Measurements from ENCODE around the gene GBP3. TPM values are rescaled to one million over a fixed set of nuclear protein-coding genes. Genes with fewer than 3 reads are reported as not detected.
"Not testable (repeated sequence)": the region's sequence is repeated elsewhere in the genome, so short reads cannot be mapped to it uniquely, and the experiment has no call there.

Gene GBP3
- total RNA-seq, 1 experiment from 2014 or later: 0.48 TPM

GRCh38 chr1:89005286-89006151 lies 17.1 kb downstream of the GBP3 start:
- Mint-ChIP-seq H3K4me3 (ENCODE audit: unreplicated experiment) (no peak overlapping the region), H3K9me3 (ENCODE audit: unreplicated experiment) (no peaks in the 10 kb centered on the region), H3K4me1 (ENCODE audit: low read depth, unreplicated experiment) (no peaks in the 10 kb centered on the region), H3K36me3 (ENCODE audit: insufficient read depth, unreplicated experiment) (no peaks in the 10 kb centered on the region), H3K27me3 (ENCODE audit: insufficient read depth, unreplicated experiment) (no peaks in the 10 kb centered on the region), H3K27ac (ENCODE audit: unreplicated experiment) (no peak overlapping the region)
- Histone ChIP-seq H3K4me1 (no peaks in the 10 kb centered on the region), H3K4me3 (ENCODE audit: low read depth, low read length) (no peak overlapping the region), H3K9me3 (no peaks in the 10 kb centered on the region), H3K36me3 (ENCODE audit: control insufficient read depth, insufficient read depth, low read length) (no peaks in the 10 kb centered on the region), H3K27me3 (replicated peaks; ENCODE audit: control insufficient read depth, insufficient read depth, low read length) (no peaks in the 10 kb centered on the region)
- intact Hi-C loops (cut with micrococcal nuclease; ENCODE audit: unreplicated experiment): no loop called here
- no TSS peak for BruUV-seq (replicated peaks)
- ChIA-PET POLR2A (no interaction called here), CTCF (no interaction called here)
- no peak for DNase-seq
- TF ChIP-seq CTCF (IDR thresholded peaks at IDR 0.05; ENCODE audit: insufficient read depth in 1 of 2, low read depth in 1 of 2, low read length in 1 of 2, severe bottlenecking in 1 of 2, unreplicated experiment in 1 of 2): no peak

DNA sequence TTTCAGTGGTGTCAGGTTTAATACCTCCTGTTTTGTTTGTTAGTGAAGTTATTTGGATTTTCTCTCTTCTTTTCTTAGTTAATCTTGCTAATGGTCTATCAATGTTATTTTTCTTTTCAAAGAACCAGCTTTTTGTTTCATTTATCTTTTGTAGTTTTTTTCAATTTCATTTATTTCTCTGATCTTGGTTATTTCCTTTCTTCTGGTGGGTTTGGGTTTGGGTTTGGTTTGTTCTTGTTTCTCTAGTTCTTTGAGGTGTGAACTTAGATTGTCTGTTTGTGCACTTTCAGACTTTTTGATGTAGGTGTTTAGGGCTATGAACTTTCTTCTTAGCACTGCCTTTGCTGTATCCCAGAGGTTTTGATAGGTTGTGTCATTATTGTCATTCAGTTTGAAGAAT lies 20.5 kb downstream of the GBP3 start:
- H3K4me3 ChIP-seq (ENCODE audit: low read depth, low read length); H3K36me3 ChIP-seq (ENCODE audit: control insufficient read depth, insufficient read depth, low read length); H3K4me3 Mint-ChIP-seq (ENCODE audit: unreplicated experiment); intact Hi-C loops (cut with micrococcal nuclease; ENCODE audit: unreplicated experiment); BruUV-seq (replicated peaks); H3K9me3 ChIP-seq; DNase-seq; POLR2A ChIA-PET; H3K27me3 ChIP-seq (replicated peaks; ENCODE audit: control insufficient read depth, insufficient read depth, low read length); H3K27me3 Mint-ChIP-seq (ENCODE audit: insufficient read depth, unreplicated experiment); CTCF ChIA-PET; H3K9me3 Mint-ChIP-seq (ENCODE audit: unreplicated experiment); H3K36me3 Mint-ChIP-seq (ENCODE audit: insufficient read depth, unreplicated experiment); H3K4me1 Mint-ChIP-seq (ENCODE audit: low read depth, unreplicated experiment); H3K27ac Mint-ChIP-seq (ENCODE audit: unreplicated experiment); H3K4me1 ChIP-seq: not testable (repeated sequence)

- intact Hi-C loops (cut with micrococcal nuclease; ENCODE audit: unreplicated experiment): no loop called here
- Histone ChIP-seq H3K27me3 (replicated peaks; ENCODE audit: control insufficient read depth, insufficient read depth, low read length) (no peaks in the 10 kb centered on the region), H3K36me3 (ENCODE audit: control insufficient read depth, insufficient read depth, low read length) (no peaks in the 10 kb centered on the region), H3K4me1 (no peaks in the 10 kb centered on the region), H3K4me3 (ENCODE audit: low read depth, low read length) (no peak overlapping the region), H3K9me3 (no peaks in the 10 kb centered on the region)
- no peaks in the 10 kb centered on the region for H3K4me1 Mint-ChIP-seq (ENCODE audit: low read depth, unreplicated experiment)
- H3K27me3 Mint-ChIP-seq (ENCODE audit: insufficient read depth, unreplicated experiment): no peaks in the 10 kb centered on the region
- H3K27ac Mint-ChIP-seq (ENCODE audit: unreplicated experiment): no peak overlapping the region
- no peaks in the 10 kb centered on the region for H3K36me3 Mint-ChIP-seq (ENCODE audit: insufficient read depth, unreplicated experiment)
- TF ChIP-seq CTCF (IDR thresholded peaks at IDR 0.05; ENCODE audit: insufficient read depth in 1 of 2, low read depth in 1 of 2, low read length in 1 of 2, severe bottlenecking in 1 of 2, unreplicated experiment in 1 of 2): no peak
- DNase-seq: no peak
- no TSS peak for BruUV-seq (replicated peaks)
- CTCF ChIA-PET: no interaction called here
- POLR2A ChIA-PET: no interaction called here
- no peak overlapping the region for H3K4me3 Mint-ChIP-seq (ENCODE audit: unreplicated experiment)
- no peaks in the 10 kb centered on the region for H3K9me3 Mint-ChIP-seq (ENCODE audit: unreplicated experiment)
Measured at GRCh38 chr1:89001510-89001909, 21.2 kb downstream of the GBP3 start.
